GM21576 (cell line): ENCODE data around the gene SRC.

Source experiments
- ATAC-seq: cut with Tn5 transposase; IDR thresholded peaks from one replicate; pipeline ENCODE4 v1.9.1; 2021; ENCODE audit warnings: mild to moderate bottlenecking, moderate library complexity; ENCODE audit not compliant: unreplicated experiment

Gene SRC

GRCh38 chr20:37348792-37349516 lies 3.0 kb downstream of the SRC start:
- no peak for ATAC-seq

GRCh38 chr20:37349517-37350491 lies 3.9 kb downstream of the SRC start:
- ATAC-seq, result no peak

GRCh38 chr20:37350649-37351574 lies 5.0 kb downstream of the SRC start:
- no peak for ATAC-seq

- no peak for ATAC-seq
These were observed 6.0 kb downstream of the SRC start for GRCh38 chr20:37351689-37352607.

GRCh38 chr20:37352608-37352980 lies 6.7 kb downstream of the SRC start:
- ATAC-seq, result no peak

GRCh38 chr20:37353285-37353849 lies 7.4 kb downstream of the SRC start:
- no peak for ATAC-seq

GRCh38 chr20:37354210-37355195 lies 8.6 kb downstream of the SRC start:
- ATAC-seq, result no peak

GRCh38 chr20:37355252-37356180 lies 9.6 kb downstream of the SRC start:
- no peak for ATAC-seq

GRCh38 chr20:37356387-37356786 lies 10.4 kb downstream of the SRC start:
- ATAC-seq, result no peak

GRCh38 chr20:37356961-37357371 lies 11.0 kb downstream of the SRC start:
- ATAC-seq, result no peak

GRCh38 chr20:37357481-37358365 lies 11.8 kb downstream of the SRC start:
- no peak for ATAC-seq

- ATAC-seq, result no peak
These were observed 12.6 kb downstream of the SRC start for GRCh38 chr20:37358366-37359150.

GRCh38 chr20:37359331-37359730 lies 13.4 kb downstream of the SRC start:
- no peak for ATAC-seq

GRCh38 chr20:37359836-37360235 lies 13.9 kb downstream of the SRC start:
- no peak for ATAC-seq

- no peak for ATAC-seq
These were observed 14.6 kb downstream of the SRC start for GRCh38 chr20:37360391-37361115.
